ENCODE data around the gene SLBP.

SLBP gene

GRCh38 chr4:1746919-1747602 is 34.9 kb upstream of the SLBP start:
- Histone ChIP-seq H3K4me3 (ENCODE audit: low read length) (no peak overlapping the region), H3K9me3 (replicated peaks; ENCODE audit: low read length) (no peaks in the 10 kb centered on the region), H3K36me3 (ENCODE audit: insufficient read depth, low read length) (peaks cover 18% of the 10 kb centered on the region), H3K27me3 (ENCODE audit: control insufficient read depth, insufficient read depth, low read length) (no peaks in the 10 kb centered on the region), H3K4me1 (ENCODE audit: control insufficient read depth, insufficient read depth, low read length) (no peaks in the 10 kb centered on the region), H3K9ac (ENCODE audit: low read depth, low read length) (no peak overlapping the region), H3K4me2 (ENCODE audit: low read length) (no peak overlapping the region)

- Histone ChIP-seq H3K4me1 (ENCODE audit: control insufficient read depth, insufficient read depth, low read length) (no peaks in the 10 kb centered on the region), H3K9ac (ENCODE audit: low read depth, low read length) (no peak overlapping the region), H3K4me2 (ENCODE audit: low read length) (no peak overlapping the region), H3K9me3 (replicated peaks; ENCODE audit: low read length) (no peaks in the 10 kb centered on the region), H3K4me3 (ENCODE audit: low read length) (no peak overlapping the region), H3K36me3 (ENCODE audit: insufficient read depth, low read length) (peaks cover 24% of the 10 kb centered on the region), H3K27me3 (ENCODE audit: control insufficient read depth, insufficient read depth, low read length) (no peaks in the 10 kb centered on the region)
These were observed 34.2 kb upstream of the SLBP start for GRCh38 chr4:1746265-1746691.

- no peaks in the 10 kb centered on the region for H3K4me1 ChIP-seq (ENCODE audit: control insufficient read depth, insufficient read depth, low read length)
- H3K9ac ChIP-seq (ENCODE audit: low read depth, low read length): no peak overlapping the region
- H3K4me3 ChIP-seq (ENCODE audit: low read length): no peak overlapping the region
These were observed 33.6 kb upstream of the SLBP start for GRCh38 chr4:1745697-1746096.

GRCh38 chr4:1745165-1745564 is 33.0 kb upstream of the SLBP start:
- Histone ChIP-seq H3K4me1 (ENCODE audit: control insufficient read depth, insufficient read depth, low read length) (no peaks in the 10 kb centered on the region), H3K9ac (ENCODE audit: low read depth, low read length) (no peak overlapping the region), H3K4me3 (ENCODE audit: low read length) (no peak overlapping the region), H3K27me3 (ENCODE audit: control insufficient read depth, insufficient read depth, low read length) (no peaks in the 10 kb centered on the region), H3K4me2 (ENCODE audit: low read length) (no peak overlapping the region), H3K36me3 (ENCODE audit: insufficient read depth, low read length) (peaks cover 35% of the 10 kb centered on the region), H3K9me3 (replicated peaks; ENCODE audit: low read length) (no peaks in the 10 kb centered on the region)

More at GRCh38 chr4:1745697-1746096, 33.6 kb upstream of the SLBP start:
- H3K27me3 ChIP-seq (ENCODE audit: control insufficient read depth, insufficient read depth, low read length): no peaks in the 10 kb centered on the region
- H3K36me3 ChIP-seq (ENCODE audit: insufficient read depth, low read length): peaks cover 30% of the 10 kb centered on the region
- H3K4me2 ChIP-seq (ENCODE audit: low read length): no peak overlapping the region
- no peaks in the 10 kb centered on the region for H3K9me3 ChIP-seq (replicated peaks; ENCODE audit: low read length)

GRCh38 chr4:1744552-1744951 is 32.4 kb upstream of the SLBP start:
- Histone ChIP-seq H3K4me2 (ENCODE audit: low read length) (no peak overlapping the region), H3K36me3 (ENCODE audit: insufficient read depth, low read length) (peaks cover 36% of the 10 kb centered on the region), H3K4me1 (ENCODE audit: control insufficient read depth, insufficient read depth, low read length) (no peaks in the 10 kb centered on the region), H3K27me3 (ENCODE audit: control insufficient read depth, insufficient read depth, low read length) (no peaks in the 10 kb centered on the region), H3K4me3 (ENCODE audit: low read length) (no peak overlapping the region), H3K9ac (ENCODE audit: low read depth, low read length) (no peak overlapping the region), H3K9me3 (replicated peaks; ENCODE audit: low read length) (no peaks in the 10 kb centered on the region)

GRCh38 chr4:1743975-1744374 is 31.9 kb upstream of the SLBP start:
- no peaks in the 10 kb centered on the region for H3K27me3 ChIP-seq (ENCODE audit: control insufficient read depth, insufficient read depth, low read length)
- no peak overlapping the region for H3K9ac ChIP-seq (ENCODE audit: low read depth, low read length)
- no peak overlapping the region for H3K4me2 ChIP-seq (ENCODE audit: low read length)
- H3K36me3 ChIP-seq (ENCODE audit: insufficient read depth, low read length): peaks cover 36% of the 10 kb centered on the region
- no peaks in the 10 kb centered on the region for H3K4me1 ChIP-seq (ENCODE audit: control insufficient read depth, insufficient read depth, low read length)
- no peak overlapping the region for H3K4me3 ChIP-seq (ENCODE audit: low read length)
- no peaks in the 10 kb centered on the region for H3K9me3 ChIP-seq (replicated peaks; ENCODE audit: low read length)

- Histone ChIP-seq H3K9me3 (replicated peaks; ENCODE audit: low read length) (no peaks in the 10 kb centered on the region), H3K4me3 (ENCODE audit: low read length) (no peak overlapping the region), H3K4me2 (ENCODE audit: low read length) (no peak overlapping the region), H3K27me3 (ENCODE audit: control insufficient read depth, insufficient read depth, low read length) (no peaks in the 10 kb centered on the region), H3K4me1 (ENCODE audit: control insufficient read depth, insufficient read depth, low read length) (no peaks in the 10 kb centered on the region), H3K9ac (ENCODE audit: low read depth, low read length) (no peak overlapping the region), H3K36me3 (ENCODE audit: insufficient read depth, low read length) (peaks cover 39% of the 10 kb centered on the region)
These were observed 31.4 kb upstream of the SLBP start for GRCh38 chr4:1743551-1743950.

GRCh38 chr4:1741208-1741607 is 29.1 kb upstream of the SLBP start:
- Histone ChIP-seq H3K4me3 (ENCODE audit: low read length) (no peak overlapping the region), H3K36me3 (ENCODE audit: insufficient read depth, low read length) (peaks cover 54% of the 10 kb centered on the region), H3K9me3 (replicated peaks; ENCODE audit: low read length) (peaks cover 10% of the 10 kb centered on the region), H3K9ac (ENCODE audit: low read depth, low read length) (no peak overlapping the region), H3K4me2 (ENCODE audit: low read length) (no peak overlapping the region), H3K4me1 (ENCODE audit: control insufficient read depth, insufficient read depth, low read length) (no peaks in the 10 kb centered on the region), H3K27me3 (ENCODE audit: control insufficient read depth, insufficient read depth, low read length) (no peaks in the 10 kb centered on the region)

- Histone ChIP-seq H3K4me1 (ENCODE audit: control insufficient read depth, insufficient read depth, low read length) (no peaks in the 10 kb centered on the region), H3K27me3 (ENCODE audit: control insufficient read depth, insufficient read depth, low read length) (no peaks in the 10 kb centered on the region), H3K36me3 (ENCODE audit: insufficient read depth, low read length) (peaks cover 62% of the 10 kb centered on the region), H3K4me2 (ENCODE audit: low read length) (no peak overlapping the region), H3K9me3 (replicated peaks; ENCODE audit: low read length) (peaks cover 10% of the 10 kb centered on the region), H3K9ac (ENCODE audit: low read depth, low read length) (no peak overlapping the region), H3K4me3 (ENCODE audit: low read length) (no peak overlapping the region)
These were observed 28.0 kb upstream of the SLBP start for GRCh38 chr4:1740021-1740545.

GRCh38 chr4:1739358-1739757 is 27.2 kb upstream of the SLBP start:
- H3K4me2 ChIP-seq (ENCODE audit: low read length): no peak overlapping the region
- H3K27me3 ChIP-seq (ENCODE audit: control insufficient read depth, insufficient read depth, low read length): no peaks in the 10 kb centered on the region
- H3K9ac ChIP-seq (ENCODE audit: low read depth, low read length): no peak overlapping the region
- H3K4me3 ChIP-seq (ENCODE audit: low read length): no peak overlapping the region
- H3K36me3 ChIP-seq (ENCODE audit: insufficient read depth, low read length): peaks cover 59% of the 10 kb centered on the region
- no peaks in the 10 kb centered on the region for H3K4me1 ChIP-seq (ENCODE audit: control insufficient read depth, insufficient read depth, low read length)
- peaks cover 10% of the 10 kb centered on the region for H3K9me3 ChIP-seq (replicated peaks; ENCODE audit: low read length)

GRCh38 chr4:1738410-1738809 is 26.3 kb upstream of the SLBP start:
- H3K4me3 ChIP-seq (ENCODE audit: low read length): no peak overlapping the region
- H3K4me2 ChIP-seq (ENCODE audit: low read length): no peak overlapping the region
- peaks cover 51% of the 10 kb centered on the region for H3K36me3 ChIP-seq (ENCODE audit: insufficient read depth, low read length)
- no peak overlapping the region for H3K9ac ChIP-seq (ENCODE audit: low read depth, low read length)
- H3K9me3 ChIP-seq (replicated peaks; ENCODE audit: low read length): peaks cover 10% of the 10 kb centered on the region
- no peaks in the 10 kb centered on the region for H3K4me1 ChIP-seq (ENCODE audit: control insufficient read depth, insufficient read depth, low read length)
- no peaks in the 10 kb centered on the region for H3K27me3 ChIP-seq (ENCODE audit: control insufficient read depth, insufficient read depth, low read length)

GRCh38 chr4:1737666-1738065 is 25.5 kb upstream of the SLBP start:
- Histone ChIP-seq H3K4me1 (ENCODE audit: control insufficient read depth, insufficient read depth, low read length) (no peaks in the 10 kb centered on the region), H3K9ac (ENCODE audit: low read depth, low read length) (no peak overlapping the region), H3K4me2 (ENCODE audit: low read length) (no peak overlapping the region), H3K4me3 (ENCODE audit: low read length) (no peak overlapping the region), H3K9me3 (replicated peaks; ENCODE audit: low read length) (peaks cover 10% of the 10 kb centered on the region), H3K36me3 (ENCODE audit: insufficient read depth, low read length) (peaks cover 56% of the 10 kb centered on the region), H3K27me3 (ENCODE audit: control insufficient read depth, insufficient read depth, low read length) (no peaks in the 10 kb centered on the region)
